ENCODE measurements around the gene GNA12.

- TF ChIP-seq CTCF (IDR thresholded peaks at IDR 0.05 in 8 of 11, conservative IDR thresholded peaks at IDR 0.05 in 3 of 11) (no peak), POLR2AphosphoS5 (IDR thresholded peaks at IDR 0.05) (no peak)
Measured at GRCh38 chr7:2755531-2755930, 88.6 kb downstream of the GNA12 start.

All from spleen (tissue), 7 donors.